ENCODE data around the gene EGFR. TPM values are rescaled to one million over a fixed set of nuclear protein-coding genes. Genes with fewer than 3 reads are reported as not detected.

The EGFR gene
- total and polyA plus RNA-seq, 2 donors (not counting 3 experiments of a cell fraction or from before 2014, with no cell fraction given) = 1.5 to 4.1 TPM

GRCh38 chr7:54988516-54988915, 30.3 kb upstream of the EGFR start:
- ChIA-PET CTCF (interaction anchor here (1.9 kb wide), 1 partner anchor 266 kb away, joined by 7 read pairs; no protein-coding TSS in a partner anchor), POLR2A (interaction anchor here (0.5 kb wide), 1 partner anchor 14 kb away, joined by 3 read pairs; no protein-coding TSS in a partner anchor)
- no TSS peak for BruUV-seq (replicated peaks)
- Histone ChIP-seq H3K9me3 (replicated peaks; ENCODE audit: control insufficient read depth, insufficient read depth, low read length) (no peaks in the 10 kb centered on the region), H3K9ac (replicated peaks; ENCODE audit: extremely low read depth, insufficient read depth, low read length) (no peak overlapping the region), H4K20me1 (replicated peaks; ENCODE audit: control insufficient read depth, extremely low read depth, insufficient read depth, low read length) (no peaks in the 10 kb centered on the region), H3K4me2 (ENCODE audit: insufficient read depth, low read length) (no peak overlapping the region), H2AFZ (ENCODE audit: low read depth, low read length) (no peak overlapping the region), H3K27me3 (ENCODE audit: control insufficient read depth in 2 of 2, insufficient read depth in 2 of 2, low read length in 2 of 2) (peaks cover 17 to 32% of the 10 kb centered on the region in 2 experiments), H3K36me3 (ENCODE audit: control insufficient read depth in 2 of 2, extremely low read depth in 1 of 2, insufficient read depth in 2 of 2, low read length in 2 of 2) (no peaks in the 10 kb centered on the region), H3K9me1 (replicated peaks; ENCODE audit: control insufficient read depth, extremely low read depth, insufficient read depth, low read length) (no peaks in the 10 kb centered on the region), H3K27ac (ENCODE audit: insufficient read depth, low read depth, low read length) (no peak overlapping the region), H3K4me1 (ENCODE audit: control insufficient read depth, extremely low read depth, insufficient read depth, low read length) (peaks cover 8% of the 10 kb centered on the region), H3K4me3 (replicated peaks in 1 of 3; ENCODE audit: insufficient read depth in 1 of 3, low read depth in 1 of 3, low read length in 3 of 3) (no peak overlapping the region), H3K79me2 (ENCODE audit: control insufficient read depth, insufficient read depth, low read length) (no peaks in the 10 kb centered on the region)
- intact Hi-C loops (cut with micrococcal nuclease) (no loop called here), dilution Hi-C loops (cut with MboI; ENCODE audit: extremely low pct_ligation_motif_present, low sequenced_read_pairs) (no loop called here)
- DNase-seq (ENCODE audit: low read depth, low spot score) (no peak), FAIRE-seq (no peak)
- no peak for TF ChIP-seq GATA2 (IDR thresholded peaks at IDR 0.05; ENCODE audit: insufficient read depth, insufficient read length, low read depth, low read length)
- TF ChIP-seq CTCF (IDR thresholded peaks at IDR 0.05; ENCODE audit: extremely low read depth in 1 of 2, insufficient read depth in 1 of 2, low read depth in 1 of 2, low read length in 2 of 2) = no peak
- TF ChIP-seq MYC (IDR thresholded peaks at IDR 0.05; ENCODE audit: low read depth, low read length) = no peak
- no peak for TF ChIP-seq MAX (IDR thresholded peaks at IDR 0.05; ENCODE audit: insufficient read depth, insufficient read length)
- TF ChIP-seq POLR2A (IDR thresholded peaks at IDR 0.05; ENCODE audit: low read depth, low read length) = no peak
- no peak for TF ChIP-seq FOS (IDR thresholded peaks at IDR 0.05; ENCODE audit: borderline replicate concordance, insufficient read depth, low read length)
- TF ChIP-seq EZH2 (IDR thresholded peaks at IDR 0.05; ENCODE audit: borderline replicate concordance, low read depth, low read length, severe bottlenecking) = no peak
- no peak for TF ChIP-seq JUN (IDR thresholded peaks at IDR 0.05; ENCODE audit: borderline replicate concordance, insufficient read depth, insufficient read length, low read depth)
- TF ChIP-seq POLR2AphosphoS5 (IDR thresholded peaks at IDR 0.05; ENCODE audit: insufficient read depth, low read depth, low read length) = no peak

All from endothelial cell of umbilical vein (primary cell).